Right ventricle myocardium inferior (tissue), 1 donor: ENCODE data around the gene EXOSC9. TPM values are rescaled to one million over a fixed set of nuclear protein-coding genes. Genes with fewer than 3 reads are reported as not detected.
A peak's percentile ranks its signal among the peaks of the same experiment; 100 is the strongest.

ENCODE experiments used
- ATAC-seq: fragments of 200-7000 bp; cut with Tn5 transposase; one replicate; pipeline ENCODE4 v1.9.1; 2020; ENCODE audit warnings: mild to moderate bottlenecking, moderate library complexity
- DNase-seq: peaks from one replicate; pipeline ENCODE4 v3.0.0; 2021; ENCODE audit errors: missing footprints
- intact Hi-C: fragments of 100-400 bp; cut with DNase I; formaldehyde crosslinking; loops from one replicate; pipeline ENCODE4 v1.11.0; 2022
- total RNA-seq: library from RNA; stranded (reverse); fragmentation: NEBNext Ultra II Directional; extraction: Animal tissue kit (Norgen Biotek cat#: 25700); gene quantifications from one replicate; pipeline ENCODE4 v1.2.1, GENCODE V29; 2021
- donor health status: DM: no; HTN: yes; CAD: no; lungs with severe emphysema.

EXOSC9 gene
- total RNA-seq, 1 donor from 2014 or later, result 10.2 TPM

DNA sequence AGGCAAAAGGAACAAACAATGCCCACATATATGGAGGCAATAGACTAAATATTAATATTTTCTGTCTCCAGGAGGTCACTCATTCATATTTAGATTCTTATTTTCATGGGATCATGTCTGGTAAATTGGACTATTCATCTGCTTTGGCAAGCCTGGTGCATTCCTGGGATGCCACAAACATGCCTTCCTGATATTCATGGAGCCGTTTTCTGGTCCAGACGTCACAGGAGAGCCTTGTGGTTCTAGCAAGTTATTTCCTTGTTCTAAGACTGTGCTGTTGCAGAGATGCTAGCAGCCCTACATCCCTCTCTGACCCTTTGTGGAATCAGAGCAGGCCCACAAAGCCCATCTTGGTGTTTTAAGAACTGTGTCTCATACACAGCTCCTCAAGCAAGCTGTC lies 16.1 kb upstream of the EXOSC9 start:
- intact Hi-C loops, result no loop called here
- DNase-seq (no peak), ATAC-seq (peak; percentile 71)

- ATAC-seq (peak; percentile 44), DNase-seq (no peak)
- intact Hi-C loops, result no loop called here
Measured at GRCh38 chr4:121785479-121785878, 15.6 kb upstream of the EXOSC9 start.

DNA sequence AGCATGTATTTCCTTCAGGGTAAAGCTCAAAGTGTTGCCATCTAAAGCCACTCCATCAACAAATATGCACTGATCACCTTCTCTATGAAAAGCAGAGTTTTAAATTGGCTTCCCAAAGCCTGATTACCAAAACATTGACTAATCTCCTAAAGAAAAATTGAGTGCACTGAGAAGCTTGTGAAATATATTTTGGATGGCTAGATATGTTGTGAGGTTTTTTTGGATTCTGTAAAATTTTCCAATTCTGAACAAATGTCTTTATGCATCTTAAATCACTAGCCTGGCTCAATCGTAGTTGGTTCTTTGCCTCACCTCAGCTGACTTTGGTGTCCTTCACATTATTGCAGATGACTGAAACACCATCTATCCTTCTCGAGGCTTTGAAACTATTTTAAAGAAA lies 14.9 kb upstream of the EXOSC9 start:
- ATAC-seq, result no peak
- no peak for DNase-seq
- intact Hi-C loops, result no loop called here

DNA sequence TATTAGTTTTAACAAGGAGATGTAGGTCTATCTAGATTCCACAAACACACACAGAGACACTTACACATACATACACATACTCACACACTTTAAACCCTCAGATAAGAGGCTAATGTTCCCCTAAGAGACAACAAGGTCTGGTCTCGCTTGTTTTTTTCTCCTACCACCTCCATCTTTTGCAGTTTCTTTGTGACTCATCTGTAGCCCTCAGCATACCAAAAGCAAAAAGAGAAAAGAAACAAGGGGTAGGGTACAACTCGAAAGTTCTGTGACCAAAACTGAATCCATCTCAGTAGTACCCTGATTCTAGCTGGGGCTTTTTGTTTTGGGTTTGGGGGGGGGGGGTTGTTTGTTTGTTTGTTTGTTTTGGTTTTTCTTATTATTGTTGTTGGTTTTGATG lies 12.2 kb upstream of the EXOSC9 start:
- intact Hi-C loops, result no loop called here
- ATAC-seq, result no peak
- no peak for DNase-seq

GRCh38 chr4:121789455-121789854 lies 11.7 kb upstream of the EXOSC9 start:
- ATAC-seq, result no peak
- no peak for DNase-seq
- intact Hi-C loops, result no loop called here

GRCh38 chr4:121789960-121790829 lies 10.9 kb upstream of the EXOSC9 start:
- ATAC-seq, result no peak
- no peak for DNase-seq
- intact Hi-C loops, result no loop called here

- intact Hi-C loops, result no loop called here
- no peak for DNase-seq
- ATAC-seq, result no peak
Measured at GRCh38 chr4:121790976-121791375, 10.1 kb upstream of the EXOSC9 start.

DNA sequence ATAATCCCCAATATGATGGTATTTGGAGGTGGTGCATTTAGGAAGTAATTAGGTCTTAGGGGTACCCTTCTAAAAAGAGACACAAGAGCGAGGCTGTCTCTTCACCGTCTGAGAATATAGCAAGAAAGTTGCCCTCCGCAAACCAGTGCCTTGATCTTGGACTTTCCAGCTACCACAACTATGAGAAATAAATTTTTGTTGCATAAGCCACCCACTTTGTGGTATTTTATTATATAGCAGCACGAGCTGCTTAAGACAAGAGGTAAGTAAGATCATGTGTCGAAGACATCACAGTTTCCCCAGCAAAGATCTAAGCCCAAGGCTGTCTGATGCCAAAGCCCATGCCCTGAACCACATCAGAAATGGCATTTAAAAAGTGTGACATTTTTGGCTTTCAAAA lies 9.6 kb upstream of the EXOSC9 start:
- intact Hi-C loops, result no loop called here
- DNase-seq (no peak), ATAC-seq (no peak)

- ATAC-seq (no peak), DNase-seq (no peak)
- intact Hi-C loops, result no loop called here
Measured at GRCh38 chr4:121792966-121793365, 8.2 kb upstream of the EXOSC9 start.

GRCh38 chr4:121794505-121795188 lies 6.5 kb upstream of the EXOSC9 start:
- ATAC-seq (no peak), DNase-seq (no peak)
- intact Hi-C loops, result no loop called here

DNA sequence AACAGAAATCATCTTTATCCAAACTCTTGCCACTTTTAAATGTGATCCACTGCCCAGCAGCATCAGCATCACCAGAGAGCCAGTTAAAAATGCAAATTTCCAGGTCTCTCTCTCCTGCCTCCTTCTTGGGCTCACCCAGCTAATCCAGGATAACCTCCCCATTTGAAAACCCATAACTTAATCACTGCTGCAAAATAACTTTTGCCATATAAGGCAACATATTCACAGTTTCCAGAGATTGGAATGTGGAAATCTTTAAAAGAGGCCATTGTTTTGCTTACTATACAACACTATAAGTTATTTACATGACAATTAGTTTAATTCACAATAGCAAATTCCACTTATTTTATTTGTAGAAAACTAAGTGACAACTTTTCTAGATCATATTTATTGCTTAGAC lies 4.8 kb upstream of the EXOSC9 start:
- ATAC-seq (no peak), DNase-seq (no peak)
- intact Hi-C loops, result no loop called here

DNA sequence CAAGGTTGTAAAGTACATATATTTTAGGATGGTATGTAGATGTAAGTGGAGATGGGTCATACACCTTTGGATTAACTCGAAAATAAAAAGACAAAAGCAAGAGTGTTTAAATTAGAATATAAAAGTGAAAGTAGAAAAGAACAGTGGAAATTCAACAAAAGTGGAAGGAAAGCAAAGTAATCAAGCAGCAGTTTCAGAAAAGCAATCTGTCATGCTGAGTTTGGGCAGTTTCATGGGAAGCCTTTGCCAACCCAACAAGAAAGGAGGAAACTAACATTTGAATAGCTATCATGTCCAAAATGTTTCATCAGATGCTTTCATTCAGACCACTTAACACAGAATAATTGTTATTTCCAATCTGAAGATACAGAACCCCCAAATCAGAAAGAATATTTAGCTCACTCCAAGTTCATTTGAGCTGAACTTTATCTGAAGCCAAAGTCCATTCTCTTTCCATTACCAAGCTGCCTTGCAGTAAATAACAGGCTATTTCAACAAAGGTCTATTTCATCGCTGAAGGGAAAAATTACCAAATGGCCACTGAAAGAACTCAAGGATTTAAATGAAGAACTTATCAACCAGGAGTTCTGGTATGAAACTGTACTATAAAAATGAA lies 1.8 kb upstream of the EXOSC9 start:
- DNase-seq (no peak), ATAC-seq (no peak)
- intact Hi-C loops, result no loop called here

- ATAC-seq (no peak), DNase-seq (no peak)
- intact Hi-C loops, result loop anchor here (5.0 to 10.0 kb wide), 2 partner anchors 103 to 425 kb away; partner anchors contain the start of gene ANXA5
Measured at GRCh38 chr4:121799867-121800501, 1.1 kb upstream of the EXOSC9 start.

- intact Hi-C loops, result loop anchor here (5.0 to 10.0 kb wide), 2 partner anchors 103 to 424 kb away; partner anchors contain the start of gene ANXA5
- ATAC-seq (peak; percentile 30), DNase-seq (no peak)
Measured at GRCh38 chr4:121800638-121800960, 524 bp upstream of the EXOSC9 start.

- intact Hi-C loops, result loop anchor here (1.0 to 10.0 kb wide), 3 partner anchors 23 to 423 kb away; partner anchors contain the start of gene ANXA5
- no peak for ATAC-seq
- no peak for DNase-seq
Measured at GRCh38 chr4:121801715-121802075, 572 bp downstream of the EXOSC9 start.

DNA sequence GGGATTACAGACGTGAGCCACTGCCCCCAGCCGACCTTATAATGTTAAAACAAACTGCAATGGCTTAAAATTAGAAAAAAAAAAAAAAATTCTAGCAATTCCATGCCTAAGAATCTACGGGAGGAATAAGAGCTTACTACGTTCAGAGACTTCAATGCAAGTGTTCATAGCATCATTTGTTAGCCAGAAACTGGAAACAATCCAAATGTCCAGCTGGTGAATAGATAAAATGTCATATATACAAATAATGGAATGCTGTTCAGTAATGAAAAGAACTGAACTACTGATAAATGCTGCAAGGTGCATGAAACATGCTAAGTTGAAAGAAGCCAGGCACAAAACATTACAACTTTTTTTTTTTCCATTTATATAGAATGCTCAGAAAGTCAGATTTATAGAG lies 5.3 kb downstream of the EXOSC9 start:
- intact Hi-C loops, result loop anchor here (10.0 kb wide), 1 partner anchor 418 kb away; no protein-coding TSS in a partner anchor
- ATAC-seq, result no peak
- no peak for DNase-seq

- ATAC-seq, result no peak
Measured at GRCh38 chr4:121811122-121811521, 10.0 kb downstream of the EXOSC9 start.

GRCh38 chr4:121814756-121815155 lies 13.6 kb downstream of the EXOSC9 start:
- DNase-seq (no peak), ATAC-seq (no peak)
- intact Hi-C loops, result no loop called here

More at GRCh38 chr4:121811122-121811521, 10.0 kb downstream of the EXOSC9 start:
- DNase-seq, result no peak
- intact Hi-C loops, result no loop called here

- DNase-seq (no peak), ATAC-seq (no peak)
- intact Hi-C loops, result no loop called here
Measured at GRCh38 chr4:121817006-121817405, 15.9 kb downstream of the EXOSC9 start.
